DND-41 (cell line): ENCODE measurements around the gene FRMD3.

Source experiments
- ATAC-seq: fragments of 200-7000 bp; cut with Tn5 transposase; 3 replicates; pipeline ENCODE4 v1.9.1; 2021; ENCODE audit warnings: low read depth; ENCODE audit not compliant: insufficient read depth
- DNase-seq: peaks from one replicate; pipeline ENCODE4 v3.0.0-alpha.2; 2020
- H2AFZ ChIP-seq: 2 replicates; pipeline ENCODE4 v1.6.0; 2012; ENCODE audit warnings: low read depth, low read length
- H3K27ac ChIP-seq: 2 replicates; pipeline ENCODE4 v1.5.1; 2012; ENCODE audit warnings: low read length, inconsistent platforms
- H3K27me3 ChIP-seq: fragments of 200-600 bp; sonication (generic); 2 replicates; pipeline ENCODE4 v1.6.0; 2012; ENCODE audit warnings: low read length, mild to moderate bottlenecking, inconsistent platforms; ENCODE audit not compliant: insufficient read depth, poor library complexity
- H3K36me3 ChIP-seq: 2 replicates; pipeline ENCODE4 v1.5.1; 2012; ENCODE audit warnings: low read length, inconsistent platforms; ENCODE audit not compliant: insufficient read depth
- H3K4me1 ChIP-seq: 2 replicates; pipeline ENCODE4 v1.5.1; 2012; ENCODE audit warnings: mild to moderate bottlenecking, low read length; ENCODE audit not compliant: insufficient read depth
- H3K4me2 ChIP-seq: 2 replicates; pipeline ENCODE4 v1.6.0; 2012; ENCODE audit warnings: mild to moderate bottlenecking, moderate library complexity, low read length, inconsistent platforms; ENCODE audit not compliant: insufficient read depth
- H3K4me3 ChIP-seq, 2 experiments: fragments of 200-600 bp in 1 of 2; shearing (Covaris generic) in 1 of 2; 2 replicates each; pipeline ENCODE4 v1.5.1; 2012 to 2016; ENCODE audit warnings: inconsistent platforms in 2 of 2, low read length in 2 of 2, mild to moderate bottlenecking in 2 of 2, low read depth in 1 of 2, moderate library complexity in 1 of 2
- H3K79me2 ChIP-seq: 2 replicates; pipeline ENCODE4 v1.6.0; 2012; ENCODE audit warnings: low read length, inconsistent platforms; ENCODE audit not compliant: insufficient read depth
- H3K9ac ChIP-seq: 2 replicates; pipeline ENCODE4 v1.6.0; 2012; ENCODE audit warnings: low read depth, mild to moderate bottlenecking, inconsistent platforms, low read length, moderate library complexity
- H3K9me3 ChIP-seq: 2 replicates; pipeline ENCODE4 v1.5.1; 2012; ENCODE audit warnings: low read length, moderate library complexity, mild to moderate bottlenecking, inconsistent platforms; ENCODE audit not compliant: insufficient read depth, severe bottlenecking
- H4K20me1 ChIP-seq: 2 replicates; pipeline ENCODE4 v1.6.0; 2012; ENCODE audit warnings: low read length; ENCODE audit not compliant: insufficient read depth
- CTCF ChIP-seq: IDR thresholded peaks from 2 replicates; pipeline ENCODE4 v1.5.1; 2012; ENCODE audit warnings: borderline replicate concordance, low read length, moderate library complexity, mild to moderate bottlenecking; ENCODE audit not compliant: poor library complexity, severe bottlenecking; ENCODE audit errors: extremely low read depth
- EZH2 ChIP-seq: IDR thresholded peaks from 3 replicates; pipeline ENCODE4 v1.6.1; 2012; ENCODE audit warnings: borderline replicate concordance, low read depth, mild to moderate bottlenecking, moderate library complexity, low read length, inconsistent platforms; ENCODE audit not compliant: severe bottlenecking

FRMD3 gene

GRCh38 chr9:83387401-83388185, 150.6 kb downstream of the FRMD3 start:
- Histone ChIP-seq H3K9ac (no peak overlapping the region), H3K27me3 (no peaks in the 10 kb centered on the region), H3K9me3 (no peaks in the 10 kb centered on the region), H2AFZ (no peak overlapping the region), H3K79me2 (no peaks in the 10 kb centered on the region), H3K27ac (no peak overlapping the region), H4K20me1 (no peaks in the 10 kb centered on the region), H3K4me3 (no peak overlapping the region), H3K4me1 (no peaks in the 10 kb centered on the region), H3K4me2 (no peak overlapping the region), H3K36me3 (no peaks in the 10 kb centered on the region)
- no peak for TF ChIP-seq EZH2
- no peak for TF ChIP-seq CTCF
- no peak for DNase-seq
- no peak for ATAC-seq

GRCh38 chr9:83385317-83385716, 152.9 kb downstream of the FRMD3 start:
- H3K4me2 ChIP-seq, result no peak overlapping the region
- DNase-seq (no peak), ATAC-seq (no peak)
- H3K4me3 ChIP-seq, result no peak overlapping the region
- H4K20me1 ChIP-seq, result no peaks in the 10 kb centered on the region
- H3K36me3 ChIP-seq, result no peaks in the 10 kb centered on the region
- no peak overlapping the region for H3K27ac ChIP-seq
- H2AFZ ChIP-seq, result no peak overlapping the region
- H3K9me3 ChIP-seq, result no peaks in the 10 kb centered on the region
- TF ChIP-seq EZH2 (no peak), CTCF (no peak)
- H3K27me3 ChIP-seq, result no peaks in the 10 kb centered on the region
- no peaks in the 10 kb centered on the region for H3K79me2 ChIP-seq
- no peak overlapping the region for H3K9ac ChIP-seq
- H3K4me1 ChIP-seq, result no peaks in the 10 kb centered on the region

GRCh38 chr9:83384214-83384613, 154.0 kb downstream of the FRMD3 start:
- H3K27me3 ChIP-seq, result no peaks in the 10 kb centered on the region
- H3K4me2 ChIP-seq, result no peak overlapping the region
- ATAC-seq, result no peak
- no peak for DNase-seq
- H4K20me1 ChIP-seq, result no peaks in the 10 kb centered on the region
- no peak overlapping the region for H3K27ac ChIP-seq
- H3K4me3 ChIP-seq, result no peak overlapping the region
- no peak overlapping the region for H3K9ac ChIP-seq
- H2AFZ ChIP-seq, result no peak overlapping the region
- no peak for TF ChIP-seq CTCF
- no peak for TF ChIP-seq EZH2
- H3K9me3 ChIP-seq, result no peaks in the 10 kb centered on the region
- H3K36me3 ChIP-seq, result no peaks in the 10 kb centered on the region
- H3K4me1 ChIP-seq, result no peaks in the 10 kb centered on the region
- H3K79me2 ChIP-seq, result no peaks in the 10 kb centered on the region
